Upper lobe of left lung (tissue), 4 donors: Measurements from ENCODE around the gene EXOC6B.
"Not testable (repeated sequence)": the region's sequence is repeated elsewhere in the genome, so short reads cannot be mapped to it uniquely, and the experiment has no call there.

Source experiments
- CTCF ChIP-seq, 6 experiments: fragments of 450-650 bp in 4 of 6; fragments of 200-600 bp in 2 of 6; sonication (generic) in 2 of 6; IDR thresholded peaks; one replicate each; pipeline ENCODE4 v1.5.1; 2016 to 2019; ENCODE audit warnings: antibody characterized with exemption in 6 of 6
- POLR2AphosphoS5 ChIP-seq, 2 donors: sonication (generic); formaldehyde crosslinking; IDR thresholded peaks; one replicate each; pipeline ENCODE4 v1.5.1; 2017; ENCODE audit warnings: antibody characterized with exemption in 2 of 2

- TF ChIP-seq CTCF, POLR2AphosphoS5 (IDR thresholded peaks at IDR 0.05): not testable (repeated sequence)
These were observed 341.2 kb downstream of the EXOC6B start for GRCh38 chr2:72484622-72485021.
